ENCODE measurements around the gene DCBLD2. TPM values are rescaled to one million over a fixed set of nuclear protein-coding genes. Genes with fewer than 3 reads are reported as not detected.

The DCBLD2 gene
- total and polyA plus RNA-seq, 2 of the 13 experiments (the other 11 are each of a cell fraction or from before 2014, with no cell fraction given), result 43.8 to 56.9 TPM

- no peak for TF ChIP-seq ZNF513 (CRISPR knock-in tag; conservative IDR thresholded peaks at IDR 0.05)
- TF ChIP-seq ZNF331 (CRISPR knock-in tag; IDR thresholded peaks at IDR 0.05), result peak; percentile 70
- no peak for TF ChIP-seq MEIS1 (CRISPR knock-in tag; IDR thresholded peaks at IDR 0.05; ENCODE audit: borderline replicate concordance)
- peak; percentile 68 for TF ChIP-seq THAP11 (CRISPR knock-in tag; IDR thresholded peaks at IDR 0.05)
- peak; percentile 89 for TF ChIP-seq ZNF646 (CRISPR knock-in tag; IDR thresholded peaks at IDR 0.05)
- TF ChIP-seq MAF1 (CRISPR knock-in tag; IDR thresholded peaks at IDR 0.05; ENCODE audit: borderline replicate concordance), result no peak
- peak; percentile 65; the same call in 1 of the 2 replicates for TF ChIP-seq HMG20A (CRISPR knock-in tag; IDR thresholded peaks at IDR 0.05; ENCODE audit: borderline replicate concordance)
- TF ChIP-seq NBN (conservative IDR thresholded peaks at IDR 0.05), result no peak
- TF ChIP-seq TARDBP (CRISPR knock-in tag; IDR thresholded peaks at IDR 0.05), result peak; percentile 30; the same call in 1 of the 2 replicates
- 0 out of 2 replicates have a peak, but pooled peaks have one; percentile 5 for TF ChIP-seq TAF1 (CRISPR knock-in tag; IDR thresholded peaks at IDR 0.05)
- peak; percentile 55; the same call in 1 of the 2 replicates for TF ChIP-seq YEATS4 (CRISPR knock-in tag; IDR thresholded peaks at IDR 0.05; ENCODE audit: borderline replicate concordance)
- peak; percentile 91 for TF ChIP-seq ZMYM4 (CRISPR knock-in tag; IDR thresholded peaks at IDR 0.05)
- no peak for TF ChIP-seq ZNF776 (CRISPR knock-in tag; IDR thresholded peaks at IDR 0.05)
- peak; percentile 95 for TF ChIP-seq ZNF644 (CRISPR knock-in tag; IDR thresholded peaks at IDR 0.05; ENCODE audit: low read depth)
- TF ChIP-seq NFIB (CRISPR knock-in tag; IDR thresholded peaks at IDR 0.05; ENCODE audit: borderline replicate concordance), result no peak
- TF ChIP-seq LCORL (IDR thresholded peaks at IDR 0.05), result no peak
- TF ChIP-seq LCORL (CRISPR knock-in tag; IDR thresholded peaks at IDR 0.05), result peak; percentile 47; the same call in 1 of the 2 replicates
- peak; percentile 97; the same call in 1 of the 2 replicates for TF ChIP-seq ZBTB20 (CRISPR knock-in tag; IDR thresholded peaks at IDR 0.05; ENCODE audit: borderline replicate concordance, low read depth)
- TF ChIP-seq PITX1 (CRISPR knock-in tag; IDR thresholded peaks at IDR 0.05), result peak; percentile 87
- TF ChIP-seq RXRB (CRISPR knock-in tag; IDR thresholded peaks at IDR 0.05; ENCODE audit: borderline replicate concordance), result peak; percentile 68; the same call in 1 of the 2 replicates
Observed at GRCh38 chr3:98778852-98779413, 122.6 kb downstream of the DCBLD2 start (continued).

Data from HepG2 (cell line).